SK-N-SH (cell line): ENCODE measurements around the gene KIF3B. TPM values are rescaled to one million over a fixed set of nuclear protein-coding genes. Genes with fewer than 3 reads are reported as not detected.

ENCODE experiments used
- CTCF ChIA-PET: fragments of 300-600, 350-600 bp; formaldehyde crosslinking; extraction: SDS; loops from one replicate; lab custom pipeline; 2021; lab: Yijun Ruan, JAX
- POLR2A ChIA-PET: fragments of 350-600 bp; sonication (Branson Sonifier 250); formaldehyde crosslinking; extraction: SDS; loops from one replicate; lab custom pipeline; 2020; ENCODE audit warnings: antibody characterized with exemption, inconsistent platforms; lab: Yijun Ruan, JAX
- DNase-seq: peaks from one replicate; pipeline ENCODE4 v3.0.0; 2012
- H2AFZ ChIP-seq: fragments of 200-600 bp; sonication (generic); 2 replicates; pipeline ENCODE4 v1.8.1; 2016; ENCODE audit warnings: antibody characterized with exemption, mild to moderate bottlenecking, low read depth
- H3F3A ChIP-seq: fragments of 200-600 bp; sonication (generic); replicated peaks from 2 replicates; pipeline ENCODE3; 2016; ENCODE audit warnings: antibody characterized with exemption, mild to moderate bottlenecking; ENCODE audit not compliant: insufficient read depth
- H3K27ac ChIP-seq, 2 experiments: fragments of 200-500 bp in 1 of 2; fragments of 200-600 bp in 1 of 2; sonication (Bioruptor generic) in 1 of 2; sonication (generic), shearing (Covaris generic) in 1 of 2; 2 replicates each; pipeline versions ENCODE4 v1.5.1 to v1.6.1; 2014 to 2016; ENCODE audit warnings: low read depth in 2 of 2, inconsistent platforms in 1 of 2, low read length in 1 of 2, mild to moderate bottlenecking in 1 of 2, mixed read lengths in 1 of 2
- H3K27me3 ChIP-seq: fragments of 200-600 bp; sonication (generic), shearing (Covaris generic); 2 replicates; pipeline ENCODE4 v1.6.1; 2016; ENCODE audit warnings: mixed run types; ENCODE audit not compliant: insufficient read depth
- H3K36me3 ChIP-seq, 2 experiments: fragments of 200-500 bp in 1 of 2; fragments of 200-600 bp in 1 of 2; sonication (Bioruptor generic) in 1 of 2; sonication (generic) in 1 of 2; replicated peaks in 1 of 2; 2 replicates each; pipeline versions ENCODE3 to v1.5.1; 2014 to 2016; ENCODE audit warnings: low read length in 1 of 2, mild to moderate bottlenecking in 1 of 2; ENCODE audit not compliant: insufficient read depth in 2 of 2, control insufficient read depth in 1 of 2
- H3K4me1 ChIP-seq, 2 experiments: fragments of 200-500 bp in 1 of 2; fragments of 200-600 bp in 1 of 2; sonication (Bioruptor generic) in 1 of 2; sonication (generic), shearing (Covaris generic) in 1 of 2; 2 replicates each; pipeline versions ENCODE4 v1.5.1 to v1.6.1; 2014 to 2016; ENCODE audit warnings: low read depth in 1 of 2, low read length in 1 of 2, mixed run types in 1 of 2; ENCODE audit not compliant: insufficient read depth in 2 of 2, control insufficient read depth in 1 of 2
- H3K4me2 ChIP-seq: fragments of 200-600 bp; sonication (generic), shearing (Covaris generic); 2 replicates; pipeline ENCODE4 v1.6.1; 2017; ENCODE audit warnings: mixed run types
- H3K4me3 ChIP-seq, 2 experiments: fragments of 200-500 bp in 1 of 2; fragments of 200-600 bp in 1 of 2; sonication (Bioruptor generic) in 1 of 2; sonication (generic), shearing (Covaris generic) in 1 of 2; 2 replicates each; pipeline versions ENCODE4 v1.5.1 to v1.8.1; 2014 to 2016; ENCODE audit warnings: low read depth in 2 of 2, inconsistent platforms in 1 of 2, low read length in 1 of 2, mild to moderate bottlenecking in 1 of 2, mixed read lengths in 1 of 2, moderate library complexity in 1 of 2
- H3K79me2 ChIP-seq: fragments of 200-600 bp; sonication (generic); 2 replicates; pipeline ENCODE4 v1.8.1; 2017; ENCODE audit warnings: mild to moderate bottlenecking; ENCODE audit not compliant: insufficient read depth
- H3K9ac ChIP-seq: fragments of 200-600 bp; sonication (generic); 2 replicates; pipeline ENCODE4 v1.6.1; 2017; ENCODE audit warnings: mixed run types
- H3K9me2 ChIP-seq: fragments of 200-600 bp; sonication (generic); 2 replicates; pipeline ENCODE4 v1.6.1; 2017; ENCODE audit warnings: mixed run types
- H3K9me3 ChIP-seq: fragments of 200-600 bp; sonication (generic); 2 replicates; pipeline ENCODE4 v1.6.1; 2017; ENCODE audit warnings: mixed run types, mild to moderate bottlenecking, moderate library complexity
- H4K20me1 ChIP-seq: fragments of 200-600 bp; sonication (generic); 2 replicates; pipeline ENCODE4 v1.6.1; 2017; ENCODE audit warnings: mild to moderate bottlenecking, mixed run types; ENCODE audit not compliant: insufficient read depth
- ELF1 ChIP-seq: IDR thresholded peaks from 2 replicates; pipeline ENCODE4 v1.4.0; 2012
- GATA2 ChIP-seq: sonication (generic); formaldehyde crosslinking; IDR thresholded peaks from 2 replicates; pipeline ENCODE4 v1.5.0; 2020; ENCODE audit warnings: mild to moderate bottlenecking, missing genetic modification reagents
- MEF2A ChIP-seq: IDR thresholded peaks from 2 replicates; pipeline ENCODE4 v1.4.0; 2012; ENCODE audit warnings: low read depth, borderline replicate concordance
- MXI1 ChIP-seq: IDR thresholded peaks from 2 replicates; pipeline ENCODE4 v1.6.1; 2012; ENCODE audit warnings: mild to moderate bottlenecking, low read depth, low read length, improper control_type of control experiment
- POLR2AphosphoS5 ChIP-seq: IDR thresholded peaks from 2 replicates; pipeline ENCODE4 v1.6.1; 2012; ENCODE audit warnings: low read depth, low read length
- RAD21 ChIP-seq: IDR thresholded peaks from 2 replicates; pipeline ENCODE4 v1.6.1; 2012; ENCODE audit warnings: mild to moderate bottlenecking, low read length
- RFX5 ChIP-seq: IDR thresholded peaks from 2 replicates; pipeline ENCODE4 v1.6.1; 2012; ENCODE audit warnings: mild to moderate bottlenecking, improper control_type of control experiment, low read length
- RXRA ChIP-seq: IDR thresholded peaks from 2 replicates; pipeline ENCODE4 v1.4.0; 2012; ENCODE audit warnings: low read depth, mild to moderate bottlenecking, borderline replicate concordance
- SIN3A ChIP-seq: IDR thresholded peaks from 2 replicates; pipeline ENCODE4 v1.6.1; 2012; ENCODE audit warnings: low read depth, mild to moderate bottlenecking, low read length, moderate library complexity, borderline replicate concordance
- YY1 ChIP-seq: IDR thresholded peaks from 2 replicates; pipeline ENCODE4 v1.4.0; 2012; ENCODE audit warnings: low read depth, mild to moderate bottlenecking
- WGBS: methylation state at CpG from one replicate; pipeline ENCODE4 v1.1.6; 2017; ENCODE audit warnings: low lambda C conversion rate; 5-methylcytosine and 5-hydroxymethylcytosine counted together
- polyA plus RNA-seq, 3 experiments: library from polyadenylated mRNA; depleted of rRNA; stranded (reverse); fragments of >200 nt; gene quantifications; 2 replicates each; pipeline ENCODE4 v1.2.3, GENCODE V29; 2012

The KIF3B gene
- polyA plus RNA-seq, 1 of the 3 experiments (the other 2 are of a cell fraction), result 18.6 TPM

DNA sequence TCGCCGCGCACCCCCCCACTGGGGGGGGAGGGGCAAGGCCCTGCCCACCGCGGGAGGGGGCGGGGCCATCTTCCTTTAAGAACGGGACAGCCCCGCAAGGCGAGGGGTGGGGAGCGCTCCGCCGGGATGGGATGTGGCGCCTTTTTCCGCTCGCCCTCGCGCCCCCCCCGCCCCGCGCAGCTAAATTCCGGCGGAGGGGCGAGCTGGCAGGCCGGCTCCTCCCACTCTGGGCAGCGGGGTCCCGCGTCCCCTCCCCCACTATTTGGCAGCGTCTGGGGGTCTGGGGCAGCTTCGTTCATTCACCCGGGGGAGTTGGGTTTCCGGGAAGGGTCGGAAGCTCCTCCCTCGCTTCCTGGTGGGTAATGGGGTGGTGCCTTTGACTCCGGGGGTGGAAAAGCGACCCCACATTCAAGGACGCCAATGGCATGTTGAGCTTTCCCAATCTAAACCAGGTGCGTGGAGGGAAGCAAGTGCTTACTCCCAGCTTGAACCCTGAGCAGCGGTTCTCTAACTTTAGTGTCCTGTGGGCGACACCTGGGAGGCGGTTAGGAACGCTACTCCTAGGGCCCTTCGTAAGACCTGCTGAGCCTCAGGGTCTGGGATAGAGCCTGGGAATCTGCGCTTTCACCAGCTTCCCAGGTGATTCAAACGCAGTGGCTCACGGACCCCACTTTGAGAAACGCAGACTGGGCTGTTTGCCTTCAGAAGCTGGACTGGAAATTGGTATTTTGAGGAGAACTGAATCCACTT lies 81.6 kb downstream of the KIF3B start (continued):
- no peak for TF ChIP-seq RXRA
- TF ChIP-seq MEF2A, result no peak

DNA sequence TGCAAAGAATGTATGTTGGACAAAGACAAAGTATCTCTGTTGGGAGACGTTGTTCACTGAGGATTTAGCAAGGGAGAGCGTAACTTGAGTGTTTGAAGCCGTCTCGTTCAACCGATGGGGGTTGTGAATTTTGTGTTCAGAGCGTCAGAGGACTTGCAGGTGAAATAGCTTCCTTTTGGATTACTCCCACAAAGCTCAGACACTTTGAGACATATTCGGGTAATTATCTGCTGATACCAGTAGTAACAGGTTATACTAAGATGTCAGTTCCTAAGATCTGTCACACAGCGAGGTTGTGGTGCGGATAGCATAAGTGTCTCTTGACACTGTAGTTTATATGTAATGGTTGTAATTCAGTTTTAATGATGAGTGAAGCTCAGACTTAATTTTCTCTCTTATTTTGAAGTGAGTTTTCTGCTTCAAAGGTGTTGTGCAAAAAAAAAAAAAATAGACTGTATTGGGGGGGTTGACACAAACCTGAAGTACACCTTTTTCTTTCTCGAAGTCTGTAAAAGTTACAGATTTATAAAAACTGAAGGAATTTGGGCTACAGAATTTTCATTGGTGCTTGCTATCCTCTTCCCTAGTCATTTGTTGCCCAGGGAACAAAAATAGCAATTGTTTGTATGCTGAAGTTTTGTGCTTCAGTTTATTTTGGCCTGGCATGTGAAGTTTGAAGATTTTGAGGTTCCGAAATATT lies 82.3 kb downstream of the KIF3B start:
- Histone ChIP-seq H3K27me3 (no peaks in the 10 kb centered on the region), H3K9me3 (no peaks in the 10 kb centered on the region), H3K36me3 (peaks cover 0 to 4% of the 10 kb centered on the region in 2 experiments), H3K9me2 (no peaks in the 10 kb centered on the region), H3F3A (peaks cover 39% of the 10 kb centered on the region), H4K20me1 (peaks cover 59% of the 10 kb centered on the region), H3K27ac (peak overlapping the region; percentile 85 to 95), H3K4me3 (peak overlapping the region; percentile 86 to 92), H3K79me2 (peaks cover 61% of the 10 kb centered on the region), H3K9ac (peak overlapping the region; percentile 91), H3K4me1 (peaks cover 21 to 26% of the 10 kb centered on the region in 2 experiments; a peak in 3 of 4 replicates), H2AFZ (no peak overlapping the region), H3K4me2 (peak overlapping the region; percentile 85)
- CTCF ChIA-PET, result interaction anchor here (0.8 to 3.3 kb wide), 10 partner anchors 10 to 126 kb away, joined by 3 to 13 read pairs (median 3); no protein-coding TSS in a partner anchor
- 17% methylated on average over 11 of the region's 11 CpGs for WGBS
- peak; percentile 17 for DNase-seq
- POLR2A ChIA-PET, result interaction anchor here (0.9 to 2.2 kb wide), 6 partner anchors 11 to 126 kb away, joined by 3 to 7 read pairs (median 3); no protein-coding TSS in a partner anchor
- no peak for TF ChIP-seq RAD21
- TF ChIP-seq SIN3A, result no peak
- no peak for TF ChIP-seq GATA2 (CRISPR knock-in tag)
- TF ChIP-seq YY1, result no peak
- TF ChIP-seq RFX5, result peak; percentile 95

DNA sequence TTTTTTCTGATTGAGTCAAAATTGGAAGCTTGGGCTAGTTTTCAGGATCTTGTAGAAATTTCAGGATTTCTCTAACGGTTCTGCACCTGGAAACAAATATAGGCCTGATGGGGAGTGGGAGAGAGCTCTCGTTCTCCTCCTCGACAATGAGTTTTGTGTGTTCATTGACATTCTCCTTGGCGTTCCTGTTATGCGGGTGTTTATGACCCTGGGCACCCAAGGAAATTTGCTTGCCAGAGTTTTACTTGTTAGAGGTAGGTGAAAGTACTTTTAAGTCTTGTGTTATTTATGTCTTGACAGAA lies 82.8 kb downstream of the KIF3B start:
- CTCF ChIA-PET, result interaction anchor here (1.1 to 3.3 kb wide), 5 partner anchors 23 to 125 kb away, joined by 3 to 13 read pairs (median 5); no protein-coding TSS in a partner anchor
- Histone ChIP-seq H3K27ac (no peak overlapping the region; a peak in 2 of 4 replicates), H4K20me1 (peaks cover 64% of the 10 kb centered on the region)

More for the DNA sequence above, 82.8 kb downstream of the KIF3B start:
- no peak for DNase-seq
- Histone ChIP-seq H3K79me2 (peaks cover 66% of the 10 kb centered on the region), H3K4me3 (peak overlapping the region; percentile 86 to 92), H3F3A (peaks cover 34% of the 10 kb centered on the region), H3K4me1 (peaks cover 16 to 27% of the 10 kb centered on the region in 2 experiments; a peak in 3 of 4 replicates), H3K27me3 (no peaks in the 10 kb centered on the region), H3K4me2 (peak overlapping the region; percentile 85), H3K9me2 (no peaks in the 10 kb centered on the region), H3K9ac (peak overlapping the region; percentile 91), H2AFZ (no peak overlapping the region), H3K36me3 (peaks cover 0 to 4% of the 10 kb centered on the region in 2 experiments), H3K9me3 (no peaks in the 10 kb centered on the region)
- POLR2A ChIA-PET, result no interaction called here
- WGBS, result 42% methylated on average over 5 of the region's 5 CpGs
- TF ChIP-seq POLR2AphosphoS5 (0 out of 2 replicates have a peak, but pooled peaks have one; percentile 8), ELF1 (no peak), MXI1 (no peak)
